ENCODE measurements around the gene LIFR.
"Not testable (repeated sequence)": the region's sequence is repeated elsewhere in the genome, so short reads cannot be mapped to it uniquely, and the experiment has no call there.

Gene LIFR

GRCh38 chr5:38556599-38557307, at the start of gene LIFR:
Gene LIFR (minus strand): TSS chr5:38556646. CDS start chr5:38530647, 25,999 bp downstream.
- peak; percentile 59 for DNase-seq

GRCh38 chr5:38605610-38606009, 49.2 kb upstream of the LIFR start:
- DNase-seq, result no peak

GRCh38 chr5:38603691-38604090, 47.2 kb upstream of the LIFR start:
- DNase-seq, result no peak

GRCh38 chr5:38602641-38603040, 46.2 kb upstream of the LIFR start:
- no peak for DNase-seq

- DNase-seq, result no peak
These were observed 45.4 kb upstream of the LIFR start for GRCh38 chr5:38601863-38602298.

GRCh38 chr5:38601133-38601862, 44.9 kb upstream of the LIFR start:
- DNase-seq, result no peak

- DNase-seq, result no peak
These were observed 44.0 kb upstream of the LIFR start for GRCh38 chr5:38600329-38601045.

- not testable (repeated sequence) for DNase-seq
These were observed 43.3 kb upstream of the LIFR start for GRCh38 chr5:38599751-38600150.

GRCh38 chr5:38598994-38599617, 42.7 kb upstream of the LIFR start:
- no peak for DNase-seq

GRCh38 chr5:38598296-38598993, 42.0 kb upstream of the LIFR start:
- DNase-seq, result no peak

GRCh38 chr5:38596981-38597380, 40.5 kb upstream of the LIFR start:
- DNase-seq, result no peak

- no peak for DNase-seq
These were observed 38.8 kb upstream of the LIFR start for GRCh38 chr5:38595132-38595745.

GRCh38 chr5:38593959-38594358, 37.5 kb upstream of the LIFR start:
- DNase-seq, result no peak

- DNase-seq, result no peak
These were observed 35.0 kb upstream of the LIFR start for GRCh38 chr5:38591523-38591849.

GRCh38 chr5:38590838-38591522, 34.5 kb upstream of the LIFR start:
- DNase-seq, result no peak

GRCh38 chr5:38589629-38590028, 33.2 kb upstream of the LIFR start:
- DNase-seq, result no peak

GRCh38 chr5:38585816-38586215, 29.4 kb upstream of the LIFR start:
- no peak for DNase-seq

- DNase-seq, result no peak
These were observed 27.1 kb upstream of the LIFR start for GRCh38 chr5:38583500-38583899.

GRCh38 chr5:38582975-38583319, 26.5 kb upstream of the LIFR start:
- DNase-seq, result no peak

- no peak for DNase-seq
These were observed 26.0 kb upstream of the LIFR start for GRCh38 chr5:38582293-38582974.

- no peak for DNase-seq
These were observed 25.2 kb upstream of the LIFR start for GRCh38 chr5:38581597-38581996.

All from activated CD4-positive, alpha-beta T cell treated with anti-CD3 and anti-CD28 coated beads, Interleukin-2, amount 50 U/mL, for 16 hours (primary cell).